HFFc6 (cell line): ENCODE results near the gene CACNA1G. TPM values are rescaled to one million over a fixed set of nuclear protein-coding genes. Genes with fewer than 3 reads are reported as not detected.

Experiments used
- DNase-seq: peaks from one replicate; pipeline ENCODE4 v3.0.0-alpha.2; 2018
- H3K27ac Mint-ChIP-seq: 2 replicates; pipeline ENCODE4 v1.8.0; 2020; ENCODE audit warnings: mild to moderate bottlenecking, mixed read lengths
- H3K27me3 Mint-ChIP-seq: 2 replicates; pipeline ENCODE4 v1.8.0; 2021; ENCODE audit warnings: mild to moderate bottlenecking, moderate library complexity, mixed read lengths; ENCODE audit not compliant: insufficient read depth
- H3K36me3 Mint-ChIP-seq: 2 replicates; pipeline ENCODE4 v1.8.0; 2021; ENCODE audit warnings: low read depth, mixed read lengths
- H3K4me1 Mint-ChIP-seq: 2 replicates; pipeline ENCODE4 v1.8.0; 2020; ENCODE audit warnings: low read depth, mixed read lengths
- H3K4me3 Mint-ChIP-seq: 2 replicates; pipeline ENCODE4 v1.8.0; 2020; ENCODE audit warnings: mild to moderate bottlenecking, moderate library complexity, mixed read lengths
- H3K9me3 Mint-ChIP-seq: 2 replicates; pipeline ENCODE4 v1.8.0; 2020; ENCODE audit warnings: mild to moderate bottlenecking, mixed read lengths
- total RNA-seq, 6 experiments: library from RNA; stranded (reverse); fragmentation: NEBNext Ultra II Directional; extraction: Animal tissue kit (Norgen Biotek cat#: 25700); gene quantifications; 2 replicates in 1 of 6; 3 replicates in 5 of 6; pipeline ENCODE4 v1.2.3, GENCODE V29; 2021
- TF ChIP-seq, protein P1 (sequence below): fragments of 200-600 bp; sonication (generic); IDR thresholded peaks from 2 replicates; pipeline ENCODE4 v1.5.0; 2021; ENCODE audit warnings: antibody characterized with exemption, mild to moderate bottlenecking

CACNA1G gene
- total RNA-seq, 6 experiments from 2014 or later, result 0.03 to 0.19 (median 0.05) TPM; not detected in 1

DNA sequence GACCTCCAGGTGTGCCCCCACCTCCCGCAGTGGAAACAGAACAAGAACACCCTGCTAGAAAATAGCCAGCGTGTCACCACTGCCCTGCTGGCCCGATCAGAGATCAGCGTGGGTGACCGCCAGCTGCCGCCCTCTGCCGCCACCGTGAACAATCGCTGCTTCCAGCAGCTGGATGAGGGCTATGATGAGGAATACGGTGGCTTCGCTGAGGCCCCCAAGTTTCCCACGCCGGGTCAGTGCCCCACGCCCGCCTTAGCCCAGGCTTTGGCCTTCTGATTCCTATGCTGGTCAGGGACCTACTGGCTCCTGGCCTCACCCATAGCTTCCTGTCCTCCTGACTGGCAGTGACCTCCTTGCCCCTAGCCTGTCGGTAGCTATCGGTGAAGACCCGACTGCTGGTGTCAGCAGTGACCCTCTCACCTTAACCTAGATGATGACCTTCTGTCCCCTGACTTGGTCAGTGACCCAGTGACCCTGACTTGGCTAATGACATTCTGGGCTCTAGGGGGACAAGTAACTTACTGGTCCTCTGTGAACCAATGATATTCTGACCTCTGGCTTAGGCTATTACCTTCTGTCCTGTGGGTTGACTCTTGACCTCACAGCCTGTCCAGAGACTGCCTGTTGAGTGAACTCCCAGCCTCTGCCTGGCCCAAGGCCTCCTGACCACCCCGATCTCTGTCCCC lies 11.1 kb upstream of the CACNA1G start:
- peaks cover 4% of the 10 kb centered on the region for H3K27me3 Mint-ChIP-seq
- no peaks in the 10 kb centered on the region for H3K36me3 Mint-ChIP-seq
- peaks cover 15% of the 10 kb centered on the region; the same call in 1 of the 2 replicates for H3K4me1 Mint-ChIP-seq
- DNase-seq, result no peak
- no peaks in the 10 kb centered on the region for H3K9me3 Mint-ChIP-seq
- TF ChIP-seq, protein P1, sequence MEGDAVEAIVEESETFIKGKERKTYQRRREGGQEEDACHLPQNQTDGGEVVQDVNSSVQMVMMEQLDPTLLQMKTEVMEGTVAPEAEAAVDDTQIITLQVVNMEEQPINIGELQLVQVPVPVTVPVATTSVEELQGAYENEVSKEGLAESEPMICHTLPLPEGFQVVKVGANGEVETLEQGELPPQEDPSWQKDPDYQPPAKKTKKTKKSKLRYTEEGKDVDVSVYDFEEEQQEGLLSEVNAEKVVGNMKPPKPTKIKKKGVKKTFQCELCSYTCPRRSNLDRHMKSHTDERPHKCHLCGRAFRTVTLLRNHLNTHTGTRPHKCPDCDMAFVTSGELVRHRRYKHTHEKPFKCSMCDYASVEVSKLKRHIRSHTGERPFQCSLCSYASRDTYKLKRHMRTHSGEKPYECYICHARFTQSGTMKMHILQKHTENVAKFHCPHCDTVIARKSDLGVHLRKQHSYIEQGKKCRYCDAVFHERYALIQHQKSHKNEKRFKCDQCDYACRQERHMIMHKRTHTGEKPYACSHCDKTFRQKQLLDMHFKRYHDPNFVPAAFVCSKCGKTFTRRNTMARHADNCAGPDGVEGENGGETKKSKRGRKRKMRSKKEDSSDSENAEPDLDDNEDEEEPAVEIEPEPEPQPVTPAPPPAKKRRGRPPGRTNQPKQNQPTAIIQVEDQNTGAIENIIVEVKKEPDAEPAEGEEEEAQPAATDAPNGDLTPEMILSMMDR, result 0 out of 2 replicates have a peak, but pooled peaks have one; percentile 8
- H3K4me3 Mint-ChIP-seq, result no peak overlapping the region
- no peak overlapping the region for H3K27ac Mint-ChIP-seq

DNA sequence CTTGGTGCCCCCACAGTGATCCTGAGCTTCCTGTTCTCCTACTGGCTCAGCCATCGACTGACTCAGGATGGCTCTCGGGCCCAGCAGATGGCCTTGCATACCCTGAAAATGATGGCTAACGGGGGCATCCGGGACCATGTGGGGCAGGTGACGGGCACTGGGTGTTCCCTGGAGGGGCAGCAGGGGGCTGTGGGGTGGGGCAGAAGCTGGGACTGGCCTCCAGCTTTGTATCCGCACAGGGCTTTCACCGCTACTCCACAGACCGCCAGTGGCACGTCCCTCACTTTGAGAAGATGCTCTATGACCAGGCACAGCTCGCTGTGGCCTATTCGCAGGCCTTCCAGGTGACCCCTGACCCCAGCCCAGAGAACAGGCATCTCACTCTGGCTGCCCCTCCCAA lies 10.5 kb upstream of the CACNA1G start:
- TF ChIP-seq, protein P1, result no peak
- Mint-ChIP-seq H3K27ac (no peak overlapping the region), H3K9me3 (no peaks in the 10 kb centered on the region), H3K36me3 (no peaks in the 10 kb centered on the region), H3K4me1 (0 out of 2 replicates have a peak, but pooled peaks cover 12% of the 10 kb centered on the region), H3K27me3 (peaks cover 2% of the 10 kb centered on the region), H3K4me3 (no peak overlapping the region)
- no peak for DNase-seq

DNA sequence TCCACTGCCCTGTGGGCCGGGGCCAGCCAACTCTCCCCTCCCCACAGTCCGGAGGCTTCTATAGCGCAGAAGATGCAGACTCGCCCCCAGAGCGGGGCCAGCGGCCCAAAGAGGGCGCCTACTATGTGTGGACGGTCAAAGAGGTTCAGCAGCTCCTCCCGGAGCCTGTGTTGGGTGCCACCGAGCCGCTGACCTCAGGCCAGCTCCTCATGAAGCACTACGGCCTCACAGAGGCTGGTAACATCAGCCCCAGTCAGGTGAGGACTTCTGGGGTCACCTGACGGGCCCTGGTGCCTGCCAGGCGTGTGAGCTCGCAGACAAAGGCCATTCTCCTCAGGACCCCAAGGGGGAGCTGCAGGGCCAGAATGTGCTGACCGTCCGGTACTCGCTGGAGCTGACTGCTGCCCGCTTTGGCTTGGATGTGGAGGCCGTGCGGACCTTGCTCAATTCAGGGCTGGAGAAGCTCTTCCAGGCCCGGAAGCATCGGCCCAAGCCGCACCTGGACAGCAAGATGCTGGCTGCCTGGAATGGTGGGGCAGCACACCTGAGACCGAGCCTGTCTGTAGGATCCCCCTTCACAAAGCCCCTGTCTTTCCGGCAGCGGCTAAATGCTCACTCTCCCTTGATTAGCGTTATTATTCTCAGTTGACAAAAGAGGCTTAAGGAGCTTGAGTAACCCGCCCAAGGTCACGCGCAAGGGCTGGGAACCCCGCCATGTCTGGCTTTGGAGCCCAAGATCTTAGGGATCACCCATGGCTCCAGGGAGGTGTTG lies 9.7 kb upstream of the CACNA1G start:
- TF ChIP-seq, protein P1, result peak; percentile 87
- H3K36me3 Mint-ChIP-seq, result no peaks in the 10 kb centered on the region
- H3K4me3 Mint-ChIP-seq, result no peak overlapping the region
- H3K27me3 Mint-ChIP-seq, result no peaks in the 10 kb centered on the region; the same call in 1 of the 2 replicates
- no peak overlapping the region for H3K27ac Mint-ChIP-seq
- peak; percentile 70 for DNase-seq
- no peaks in the 10 kb centered on the region for H3K9me3 Mint-ChIP-seq
- H3K4me1 Mint-ChIP-seq, result 0 out of 2 replicates have a peak, but pooled peaks cover 12% of the 10 kb centered on the region

DNA sequence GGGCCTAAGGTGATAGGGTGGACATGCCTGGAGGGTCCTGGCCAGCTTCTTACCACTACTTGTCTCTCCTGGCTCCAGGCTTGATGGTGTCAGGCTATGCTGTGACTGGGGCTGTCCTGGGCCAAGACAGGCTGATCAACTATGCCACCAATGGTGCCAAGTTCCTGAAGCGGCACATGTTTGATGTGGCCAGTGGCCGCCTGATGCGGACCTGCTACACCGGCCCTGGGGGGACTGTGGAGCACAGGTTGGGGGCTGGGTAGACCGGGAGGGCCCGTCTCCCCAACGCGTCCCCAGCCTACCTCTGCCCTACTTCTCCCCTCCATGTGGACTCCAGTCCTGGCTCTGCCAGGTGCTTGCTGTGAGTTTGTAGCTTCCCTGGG lies 9.1 kb upstream of the CACNA1G start:
- Mint-ChIP-seq H3K9me3 (no peaks in the 10 kb centered on the region), H3K4me1 (0 out of 2 replicates have a peak, but pooled peaks cover 12% of the 10 kb centered on the region), H3K36me3 (no peaks in the 10 kb centered on the region), H3K27ac (no peak overlapping the region), H3K27me3 (no peaks in the 10 kb centered on the region; the same call in 1 of the 2 replicates), H3K4me3 (no peak overlapping the region)
- TF ChIP-seq, protein P1, result no peak
- DNase-seq, result no peak

DNA sequence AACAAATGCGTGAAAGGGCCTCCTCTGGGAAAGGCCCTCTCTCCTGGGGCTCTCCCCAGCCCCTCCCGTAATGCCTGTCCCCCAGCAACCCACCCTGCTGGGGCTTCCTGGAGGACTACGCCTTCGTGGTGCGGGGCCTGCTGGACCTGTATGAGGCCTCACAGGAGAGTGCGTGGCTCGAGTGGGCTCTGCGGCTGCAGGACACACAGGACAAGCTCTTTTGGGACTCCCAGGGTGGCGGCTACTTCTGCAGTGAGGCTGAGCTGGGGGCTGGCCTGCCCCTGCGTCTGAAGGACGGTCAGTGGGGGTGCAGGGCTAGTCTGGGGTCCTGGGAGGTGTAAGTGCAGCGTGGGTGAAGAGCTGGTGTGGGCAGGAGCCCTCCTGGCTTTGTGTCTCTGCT lies 8.6 kb upstream of the CACNA1G start:
- Mint-ChIP-seq H3K27ac (no peak overlapping the region), H3K9me3 (no peaks in the 10 kb centered on the region), H3K4me3 (no peak overlapping the region), H3K27me3 (no peaks in the 10 kb centered on the region; the same call in 1 of the 2 replicates), H3K36me3 (no peaks in the 10 kb centered on the region), H3K4me1 (0 out of 2 replicates have a peak, but pooled peaks cover 9% of the 10 kb centered on the region)
- TF ChIP-seq, protein P1, result no peak
- DNase-seq, result no peak
